NCI-H69 (cell line): ENCODE results near the gene IFRD1.

Experiments used
- DNase-seq: peaks from one replicate; lab custom pipeline; 2025; lab: John Stamatoyannopoulos, UW

Gene IFRD1

GRCh38 chr7:112488264-112488552 is 37.9 kb downstream of the IFRD1 start:
- no peak for DNase-seq

- no peak for DNase-seq
Observed at GRCh38 chr7:112492186-112492585, 41.9 kb downstream of the IFRD1 start.

GRCh38 chr7:112494656-112495055 is 44.4 kb downstream of the IFRD1 start:
- no peak for DNase-seq

GRCh38 chr7:112495156-112495788 is 45.0 kb downstream of the IFRD1 start:
- no peak for DNase-seq

DNA sequence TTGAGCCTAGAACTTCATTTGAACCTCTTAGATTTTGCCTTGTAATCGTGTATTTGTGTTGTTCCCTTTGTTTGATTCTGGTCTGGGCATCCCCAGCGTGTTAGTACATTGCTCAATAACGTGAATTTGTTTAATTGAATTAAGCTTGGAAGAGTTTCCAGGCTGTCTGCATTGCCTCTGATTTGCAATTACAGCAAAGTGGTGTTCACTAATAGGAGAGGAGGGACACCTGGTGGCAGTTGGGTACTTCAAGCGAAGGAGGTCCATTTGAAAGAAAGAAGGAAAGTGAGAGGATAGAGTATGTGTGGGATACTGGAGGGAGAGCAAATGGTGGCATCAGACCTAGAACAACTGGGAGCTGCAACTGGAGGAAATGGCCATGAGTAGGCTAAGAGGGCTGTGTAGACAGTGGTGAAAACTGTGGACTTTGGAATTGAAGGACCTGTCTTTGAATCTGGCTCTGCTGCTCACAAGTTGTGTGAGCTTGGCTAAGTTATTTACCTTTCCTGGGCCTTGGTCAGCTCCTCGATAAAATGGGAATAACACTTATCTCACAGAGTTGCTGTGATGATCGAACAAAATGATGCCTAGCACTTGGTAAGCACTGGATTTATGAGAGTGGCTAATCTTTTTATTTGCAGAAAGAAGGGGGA is 45.7 kb downstream of the IFRD1 start:
- peak; percentile 84 for DNase-seq

DNA sequence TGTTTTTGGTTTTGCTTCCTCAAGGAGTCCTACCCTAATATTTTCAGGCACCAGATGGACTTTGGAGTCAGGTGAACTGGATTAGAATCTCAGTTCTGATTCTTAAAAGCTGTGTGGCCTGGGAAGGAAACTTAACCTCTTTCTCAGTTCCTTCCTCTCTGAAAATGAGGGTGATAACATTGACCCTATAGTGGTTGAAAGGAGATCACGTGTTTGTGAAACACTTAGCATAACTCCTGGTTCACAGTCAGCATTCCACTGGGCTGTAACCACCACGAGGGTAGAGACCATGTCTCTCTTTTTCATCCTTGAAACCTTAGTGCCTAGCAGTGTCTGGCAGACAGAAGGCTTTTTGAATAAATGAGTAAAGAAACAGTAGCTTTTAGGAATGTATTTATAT is 47.2 kb downstream of the IFRD1 start:
- DNase-seq, result no peak

- DNase-seq, result peak; percentile 17
Observed at GRCh38 chr7:112500619-112501018, 50.4 kb downstream of the IFRD1 start.

- DNase-seq, result no peak
Observed at GRCh38 chr7:112501801-112502503, 51.7 kb downstream of the IFRD1 start.

DNA sequence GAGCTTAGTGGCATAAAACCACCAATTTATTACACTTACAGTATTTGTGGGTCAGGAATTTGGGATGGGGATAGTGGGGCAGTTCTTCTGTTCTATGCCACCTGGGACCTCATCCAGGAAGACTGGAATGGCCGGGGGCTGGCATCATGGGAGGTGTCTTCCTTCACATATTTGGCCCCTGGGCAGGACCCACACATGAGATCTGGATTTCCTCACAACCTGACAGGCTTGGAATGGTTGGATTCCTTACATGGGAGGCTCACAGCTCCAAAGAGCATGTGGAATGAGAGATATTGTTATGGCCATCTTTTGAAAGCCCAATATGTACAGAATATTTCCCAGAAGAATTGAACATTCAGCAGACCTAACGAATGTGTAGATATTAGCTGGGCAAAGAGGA is 52.4 kb downstream of the IFRD1 start:
- no peak for DNase-seq

DNA sequence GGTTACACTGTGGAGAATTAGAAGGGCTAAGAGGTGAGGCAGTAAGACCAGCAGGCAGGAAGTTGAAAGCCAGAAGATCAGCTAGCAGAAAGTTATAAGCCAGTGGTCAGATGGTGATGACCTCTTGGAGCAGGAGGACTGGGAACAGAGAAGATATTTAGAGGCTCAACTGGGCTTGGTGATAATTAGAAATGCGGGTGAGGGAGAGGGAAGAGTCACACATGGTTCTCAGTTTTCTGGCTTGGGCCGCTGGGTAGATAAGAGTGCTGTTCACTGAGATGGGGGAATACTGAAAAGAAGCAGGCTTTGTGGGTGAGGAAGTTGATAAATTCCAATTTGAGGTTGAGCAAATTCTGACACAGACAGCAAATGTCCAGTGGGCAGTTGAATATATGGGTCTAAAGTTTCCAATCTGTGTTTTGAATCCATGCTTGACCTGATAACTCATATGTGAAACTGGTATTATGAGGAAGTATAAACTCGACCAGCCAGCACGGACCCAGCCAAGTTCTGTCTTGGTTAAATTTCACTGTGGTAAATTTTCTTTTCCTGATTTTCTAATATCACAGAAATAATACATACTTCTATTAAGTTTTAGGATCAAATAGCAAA is 53.2 kb downstream of the IFRD1 start:
- DNase-seq, result no peak

- DNase-seq, result peak; percentile 20
Observed at GRCh38 chr7:112504093-112504695, 53.9 kb downstream of the IFRD1 start.

DNA sequence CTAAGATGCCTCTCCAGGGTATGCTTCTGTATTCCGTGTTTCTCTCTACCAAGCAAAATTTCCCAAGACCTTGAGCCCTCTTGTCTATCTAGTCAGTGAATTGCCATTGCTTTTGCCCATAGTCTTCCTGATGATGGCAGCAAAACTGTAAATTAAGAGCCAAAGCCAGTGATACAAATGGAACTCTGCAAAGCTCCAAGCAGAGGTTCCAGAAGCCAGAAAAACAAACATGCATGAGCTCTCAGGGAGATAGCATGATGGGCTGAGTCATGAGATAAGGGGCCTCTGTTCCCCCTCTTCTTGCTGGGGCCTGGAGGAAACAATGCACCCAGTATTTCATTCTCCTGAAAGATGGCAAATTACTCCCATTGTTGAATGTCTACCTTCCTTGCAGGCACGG is 55.2 kb downstream of the IFRD1 start:
- DNase-seq, result peak; percentile 9

DNA sequence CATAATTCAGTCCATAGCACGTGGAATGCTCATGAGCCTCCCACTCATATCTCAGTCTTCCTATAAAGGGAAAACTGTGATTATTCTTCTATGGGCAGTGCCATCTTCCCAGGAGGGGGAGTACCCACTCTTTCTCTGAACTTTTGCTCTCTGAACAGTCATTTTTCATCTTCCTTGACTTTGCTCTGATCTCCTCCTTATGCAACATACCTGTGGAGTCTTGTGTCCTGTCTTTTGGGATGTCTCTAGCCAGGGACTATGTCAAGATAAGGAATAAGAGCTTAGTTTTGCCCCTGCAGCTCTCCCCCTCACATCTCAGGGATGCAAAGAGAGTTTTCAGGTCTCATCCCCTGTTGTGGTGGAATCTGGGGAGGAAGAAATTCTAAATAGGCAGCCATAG is 58.1 kb downstream of the IFRD1 start:
- DNase-seq, result no peak

- DNase-seq, result no peak
Observed at GRCh38 chr7:112509402-112509801, 59.1 kb downstream of the IFRD1 start.

- DNase-seq, result no peak
Observed at GRCh38 chr7:112510001-112510742, 59.9 kb downstream of the IFRD1 start.

- DNase-seq, result no peak
Observed at GRCh38 chr7:112510743-112511110, 60.5 kb downstream of the IFRD1 start.

DNA sequence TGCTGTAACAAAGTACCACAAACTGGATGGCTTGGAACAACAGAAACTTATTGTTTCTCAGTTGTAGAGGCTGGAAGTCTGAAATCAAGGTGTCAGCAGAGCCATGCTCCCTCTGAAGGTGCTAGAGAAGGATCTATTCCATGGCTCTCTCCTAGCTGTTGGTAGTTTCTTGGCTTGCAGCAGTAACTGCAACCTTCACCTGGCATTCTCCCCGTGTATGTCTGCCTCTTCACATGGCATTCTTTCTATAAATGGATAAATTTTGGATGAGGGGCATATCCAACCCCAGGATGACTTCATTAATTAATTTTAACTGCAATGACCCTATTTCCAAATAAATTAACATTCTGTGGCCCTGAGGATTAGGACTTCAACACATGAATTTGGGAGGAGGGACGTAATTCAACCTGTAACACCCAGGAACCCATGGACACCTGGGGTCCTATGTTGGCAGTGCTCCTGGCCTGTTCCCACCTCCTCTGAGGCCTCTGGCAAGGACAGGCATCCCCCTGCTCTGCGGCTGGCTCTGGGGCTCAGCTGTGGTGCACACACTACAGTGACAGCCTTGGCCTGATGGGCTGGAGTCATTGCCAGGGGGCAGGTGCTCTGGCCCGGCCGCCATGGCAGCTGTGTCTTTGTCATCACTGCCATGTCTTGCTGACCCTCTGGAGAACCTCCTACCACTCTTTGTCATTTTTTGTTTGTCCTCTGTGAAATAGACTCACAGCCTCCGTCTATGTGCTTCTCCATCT is 61.4 kb downstream of the IFRD1 start:
- no peak for DNase-seq

DNA sequence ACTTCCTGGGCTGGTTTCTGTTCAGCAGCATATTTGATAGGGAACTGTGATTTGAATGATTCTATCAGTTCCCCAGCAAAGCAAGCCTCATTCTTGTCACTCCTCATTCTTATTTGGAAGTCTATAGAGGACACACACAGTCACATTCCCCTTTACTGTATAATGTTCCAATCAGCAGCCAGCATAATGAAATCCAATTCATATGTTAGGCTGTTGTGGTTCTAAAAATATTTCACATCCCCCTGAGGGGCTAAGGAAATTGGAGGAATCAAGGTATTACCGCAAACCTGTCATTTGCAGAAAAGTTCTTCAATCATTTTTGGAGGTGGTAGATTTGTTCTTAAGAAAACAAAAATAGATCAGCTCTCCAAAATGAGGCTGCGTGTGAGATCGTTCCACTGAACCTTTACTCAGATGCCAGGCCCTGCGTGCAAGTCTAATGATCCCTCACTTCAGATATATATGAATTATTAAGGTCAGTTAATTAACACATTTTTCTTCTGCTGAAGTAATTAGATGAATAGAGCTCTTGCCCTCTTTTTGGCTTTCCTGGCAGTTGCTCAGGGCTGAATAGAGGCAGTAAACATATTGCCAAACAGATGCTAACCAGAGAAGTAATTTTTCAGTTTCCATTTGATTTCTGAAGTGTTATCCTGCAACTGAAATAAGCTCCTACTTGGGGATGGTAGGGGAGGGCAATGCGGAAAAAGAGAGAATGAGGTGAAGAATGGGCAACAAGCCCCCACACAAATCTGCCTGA is 62.4 kb downstream of the IFRD1 start:
- DNase-seq, result no peak

DNA sequence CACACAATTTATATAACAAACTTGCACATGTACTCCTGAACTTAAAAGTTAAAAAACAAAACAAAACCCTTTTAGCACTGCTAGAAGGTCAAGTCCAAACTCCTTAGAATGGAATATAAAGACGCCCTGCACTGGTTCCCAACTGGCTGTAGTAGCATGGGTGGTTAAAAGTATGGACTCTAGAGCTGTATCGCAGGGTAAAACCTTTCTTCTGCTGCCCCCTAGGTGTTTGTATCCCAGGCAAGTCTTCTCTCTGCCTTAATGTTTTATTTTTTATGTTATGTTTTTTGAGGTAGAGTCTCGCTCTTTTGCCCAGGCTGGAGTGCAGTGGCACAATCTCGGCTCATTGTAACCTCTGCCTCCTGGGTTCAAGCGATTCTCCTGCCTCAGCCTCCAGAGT is 65.7 kb downstream of the IFRD1 start:
- DNase-seq, result no peak

- DNase-seq, result peak; percentile 16
Observed at GRCh38 chr7:112516418-112516817, 66.2 kb downstream of the IFRD1 start.

GRCh38 chr7:112517487-112517886 is 67.2 kb downstream of the IFRD1 start:
- no peak for DNase-seq
